Lower leg skin (tissue), 3 donors: ENCODE measurements around the gene ZC3H13.

ENCODE experiments used
- CTCF ChIP-seq, 3 donors: fragments of 450-650 bp; IDR thresholded peaks; one replicate each; pipeline ENCODE4 v1.5.1; 2016; ENCODE audit warnings: antibody characterized with exemption in 3 of 3, mild to moderate bottlenecking in 3 of 3, moderate library complexity in 2 of 3
- POLR2A ChIP-seq, 2 donors: fragments of 450-650 bp; IDR thresholded peaks; one replicate each; pipeline ENCODE4 v1.6.1; 2016 to 2017; ENCODE audit warnings: antibody characterized with exemption in 2 of 2, mild to moderate bottlenecking in 1 of 2, moderate library complexity in 1 of 2

- no peak for TF ChIP-seq CTCF (IDR thresholded peaks at IDR 0.05)
- TF ChIP-seq POLR2A (IDR thresholded peaks at IDR 0.05), result no peak
Observed at GRCh38 chr13:45915686-45916439, 136.7 kb downstream of the ZC3H13 start.
